ENCODE data around the gene CMTM6. TPM values are rescaled to one million over a fixed set of nuclear protein-coding genes. Genes with fewer than 3 reads are reported as not detected.
"Not testable (repeated sequence)": the region's sequence is repeated elsewhere in the genome, so short reads cannot be mapped to it uniquely, and the experiment has no call there.

Gene CMTM6
- polyA plus RNA-seq, 1 donor = 19.1 TPM

DNA sequence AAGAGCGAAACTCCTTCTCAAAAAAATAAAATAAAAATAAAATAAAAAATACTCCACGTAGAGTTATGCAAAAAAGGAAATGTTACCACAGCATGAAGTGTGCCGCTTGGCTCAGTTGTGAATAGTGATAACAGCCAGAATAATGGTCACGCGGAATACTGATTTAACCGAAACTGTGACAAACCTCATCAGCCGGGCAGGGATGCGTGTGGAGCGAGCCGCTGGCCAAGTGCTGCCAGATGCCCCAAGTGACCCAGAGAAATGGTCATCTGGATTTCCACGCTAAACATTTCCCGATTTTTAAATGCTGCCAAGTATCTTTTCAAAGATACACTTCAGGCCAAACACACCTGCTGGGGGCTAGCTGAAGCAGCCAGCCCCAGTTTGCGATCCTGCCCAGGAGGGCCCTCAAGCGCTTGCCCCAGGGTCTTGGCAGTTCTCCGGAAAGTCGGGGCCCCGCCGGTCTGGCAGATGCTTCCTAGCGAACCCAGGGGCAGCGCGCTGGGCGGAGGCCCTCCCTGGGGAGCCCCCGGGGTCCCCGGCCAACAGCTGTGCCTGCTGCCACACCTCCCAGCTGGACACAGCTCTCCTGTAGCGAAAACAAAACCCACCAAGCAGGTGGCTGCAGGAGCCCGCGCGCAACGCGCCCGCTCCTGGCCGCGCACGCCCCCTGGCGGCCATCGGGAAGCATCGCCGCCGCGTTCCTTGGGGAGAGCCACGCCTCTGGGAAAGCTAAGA is 35.1 kb downstream of the CMTM6 start:
- DNase-seq (ENCODE audit: low read depth) = no peak

DNA sequence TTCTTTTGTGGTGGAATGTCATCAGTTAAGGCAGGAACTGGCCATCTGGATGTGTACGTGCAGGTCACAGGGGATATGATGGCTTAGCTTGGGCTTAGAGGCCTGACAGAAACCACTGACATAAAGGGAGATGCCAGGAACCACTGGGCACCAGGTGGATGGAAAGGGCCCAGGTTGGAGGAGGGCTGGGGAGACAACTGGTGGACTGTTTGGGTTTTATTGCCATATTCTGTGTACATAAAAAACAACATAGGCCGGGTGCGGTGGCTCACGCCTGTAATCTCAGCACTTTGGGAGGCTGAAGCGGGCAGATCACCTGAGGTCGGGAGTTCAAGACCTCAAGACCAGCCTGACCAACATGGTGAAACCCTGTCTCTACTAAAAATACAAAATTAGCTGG is 35.8 kb downstream of the CMTM6 start:
- DNase-seq (ENCODE audit: low read depth) = not testable (repeated sequence)

DNA sequence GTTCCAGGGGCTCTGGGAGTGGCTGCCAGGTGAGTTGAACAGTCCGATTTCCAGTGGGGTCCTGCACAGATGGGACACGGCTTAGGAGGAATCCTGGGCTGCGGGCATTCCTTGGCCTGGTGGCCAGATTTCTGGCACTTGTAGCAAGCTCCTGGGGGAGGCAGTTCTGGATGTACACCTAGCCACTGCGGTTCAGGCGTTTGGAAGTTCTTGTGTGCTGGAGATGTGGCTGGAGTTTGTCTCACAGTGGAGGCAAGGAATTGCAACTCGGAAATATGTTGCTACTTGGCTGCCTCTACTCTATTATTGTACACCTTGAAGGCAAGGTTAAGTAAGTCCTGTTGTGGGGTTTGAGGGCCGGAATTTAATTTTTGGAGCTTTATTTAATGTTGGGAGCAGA is 37.9 kb downstream of the CMTM6 start:
- DNase-seq (ENCODE audit: low read depth) = not testable (repeated sequence)

DNA sequence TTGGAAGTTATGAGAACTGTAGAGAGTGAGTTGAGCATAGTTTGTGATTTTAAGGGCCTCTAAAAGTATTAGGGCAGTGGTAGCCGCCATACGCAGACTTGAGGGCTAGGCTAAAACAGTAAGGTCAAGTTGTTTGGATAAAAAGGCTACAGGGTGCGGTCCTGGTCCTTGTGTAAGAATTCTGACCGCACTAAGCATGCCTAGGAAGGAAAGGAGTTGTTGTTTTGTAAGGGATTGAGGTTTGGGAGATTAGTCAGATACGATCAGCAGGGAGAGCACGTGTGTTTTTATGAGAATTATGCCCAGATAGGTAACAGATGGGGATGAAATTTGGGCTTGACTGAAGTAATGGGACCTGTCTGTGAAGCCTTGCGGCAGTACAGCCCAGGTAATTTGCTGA is 39.2 kb downstream of the CMTM6 start:
- not testable (repeated sequence) for DNase-seq (ENCODE audit: low read depth)

DNA sequence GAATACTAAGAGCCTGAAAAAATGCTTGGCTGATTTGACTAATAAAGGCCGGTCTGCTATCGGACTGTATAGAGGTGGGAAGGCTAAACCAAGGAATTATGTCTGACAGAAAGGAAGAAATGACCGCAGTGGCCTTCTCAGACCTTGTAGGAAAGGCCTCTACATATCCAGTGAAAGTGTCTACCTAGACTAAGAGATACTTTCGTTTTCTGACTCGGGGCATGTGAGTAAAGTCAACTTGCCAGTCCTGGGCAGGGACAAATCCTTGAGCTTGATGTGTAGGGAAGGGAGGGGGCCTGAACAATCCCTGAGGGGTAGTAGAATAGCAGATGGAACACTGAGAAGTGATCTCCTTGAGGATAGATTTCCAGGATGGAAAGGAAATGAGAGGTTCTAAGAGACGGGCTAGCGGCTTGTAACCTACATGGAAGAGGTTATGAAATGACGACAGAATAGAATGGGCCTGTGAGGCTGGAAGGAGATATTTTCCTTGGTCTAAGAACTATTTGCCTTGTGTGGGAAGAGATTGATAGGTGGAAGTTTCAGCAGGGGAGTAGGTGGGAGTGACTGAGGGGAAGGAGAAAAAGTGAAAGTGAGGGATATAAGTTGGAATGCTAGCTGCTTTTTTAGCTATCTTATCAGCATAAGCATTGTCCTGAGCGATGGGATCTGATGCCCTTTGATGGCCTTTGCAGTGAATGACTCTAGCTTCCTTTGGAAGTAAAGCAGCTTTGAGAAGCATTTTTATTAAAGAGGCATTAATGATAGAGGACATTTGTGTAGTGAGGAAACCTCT is 40.3 kb downstream of the CMTM6 start:
- DNase-seq (ENCODE audit: low read depth) = not testable (repeated sequence)

DNA sequence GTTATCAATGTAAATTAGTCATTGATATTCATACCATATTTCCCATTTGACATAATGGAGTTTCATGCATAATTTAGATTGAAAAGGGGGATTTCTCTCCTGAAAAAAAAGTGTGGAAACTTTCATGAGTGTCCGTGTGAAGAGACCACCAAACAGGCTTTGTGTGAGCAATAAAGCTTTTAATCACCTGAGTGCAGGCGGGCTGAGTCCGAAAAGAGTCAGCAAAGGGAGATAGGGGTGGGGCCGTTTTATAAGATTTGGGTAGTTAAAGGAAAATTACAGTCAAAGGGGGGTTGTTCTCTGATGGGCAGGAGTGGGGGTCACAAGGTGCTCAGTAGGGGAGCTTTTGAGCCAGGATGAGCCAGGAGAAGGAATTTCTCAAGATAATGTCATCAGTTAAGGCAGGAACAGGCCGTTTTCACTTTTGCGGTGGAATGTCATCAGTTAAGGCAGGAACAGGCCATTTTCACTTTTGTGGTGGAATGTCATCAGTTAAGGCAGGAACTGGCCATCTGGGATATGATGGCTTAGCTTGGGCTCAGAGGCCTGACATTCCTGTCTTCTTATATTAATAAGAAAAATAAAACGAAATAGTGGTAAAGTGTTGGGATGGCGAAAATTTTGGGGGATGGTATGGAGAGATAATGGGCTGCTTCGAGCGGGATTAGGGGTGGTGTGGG is 41.7 kb downstream of the CMTM6 start:
- not testable (repeated sequence) for DNase-seq (ENCODE audit: low read depth)

DNA sequence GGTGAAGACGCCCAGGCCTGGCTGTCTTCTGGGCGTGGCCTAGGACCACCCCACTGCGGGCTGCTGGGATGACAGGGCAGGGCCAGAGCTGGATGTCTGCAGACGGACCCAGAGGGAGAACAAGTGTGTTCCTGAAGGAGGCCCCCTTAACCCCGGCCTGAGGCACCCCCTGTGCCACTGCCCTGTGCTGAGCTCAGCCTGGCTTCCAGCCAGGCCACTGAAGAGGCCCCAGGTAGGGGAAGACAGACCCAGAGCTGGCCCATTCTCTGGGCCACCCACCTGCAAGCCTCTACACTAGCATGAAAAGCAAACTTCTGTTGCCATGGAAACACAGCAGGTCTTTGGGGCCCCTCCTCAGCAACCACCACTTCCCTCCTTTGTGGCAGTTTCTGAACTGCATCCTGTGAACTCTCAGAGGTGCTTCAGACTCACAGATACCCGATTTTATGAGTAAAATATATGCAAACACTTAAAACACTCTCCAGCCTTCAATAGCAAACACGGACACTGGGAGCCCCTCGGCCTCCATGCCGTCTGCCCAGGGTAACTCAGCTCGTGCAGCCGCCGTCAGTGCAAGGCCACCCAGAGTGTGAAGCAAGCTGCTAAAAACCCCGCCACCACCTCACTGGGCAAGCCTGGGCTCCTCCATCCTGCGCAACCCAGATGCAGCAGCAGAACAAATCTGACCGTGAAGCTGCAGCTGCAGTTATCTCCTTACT is 42.5 kb downstream of the CMTM6 start:
- no peak for DNase-seq (ENCODE audit: low read depth)

DNA sequence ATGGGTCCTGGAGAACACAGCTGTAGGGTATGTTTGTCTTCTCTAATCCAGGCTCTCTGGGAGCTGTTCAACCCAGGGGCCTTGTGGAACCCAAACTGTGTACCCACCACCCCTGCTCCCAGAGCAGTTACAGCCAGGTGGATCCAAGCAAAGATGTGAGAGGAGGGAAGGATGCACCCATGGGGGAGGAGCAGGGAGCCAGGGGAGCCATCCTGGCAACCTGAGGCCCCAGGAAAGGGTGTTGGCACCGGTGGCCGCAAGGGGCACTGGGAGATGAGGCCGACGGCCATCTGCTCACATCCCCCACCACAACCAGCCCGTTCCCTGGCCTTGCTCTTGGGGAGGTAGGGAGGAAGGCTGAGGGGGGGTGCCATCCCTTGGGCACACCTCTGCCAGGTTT is 43.2 kb downstream of the CMTM6 start:
- DNase-seq (ENCODE audit: low read depth) = no peak

DNA sequence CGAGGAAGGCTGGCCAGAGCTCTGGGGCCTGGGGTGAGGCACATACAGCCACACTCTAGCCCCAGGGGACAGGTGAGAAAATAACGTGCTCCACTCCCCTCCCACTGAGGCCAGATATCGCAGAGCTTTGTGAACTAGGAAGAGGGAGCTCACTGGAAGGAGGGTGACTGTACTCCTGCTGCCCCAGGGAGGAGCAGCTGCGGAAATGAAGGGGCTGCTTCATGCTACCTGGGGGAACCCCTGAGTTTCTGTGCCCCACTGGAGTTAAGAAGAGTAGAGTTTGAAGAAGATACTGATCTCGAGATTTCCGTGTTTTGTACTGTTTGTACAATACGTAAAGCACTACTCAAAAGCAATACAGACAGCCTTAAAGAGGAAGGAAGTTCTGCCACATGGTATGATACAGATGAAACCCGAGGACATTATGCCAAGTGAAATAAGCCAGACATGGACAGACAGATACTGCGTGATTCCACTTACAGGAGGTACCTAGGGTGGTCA is 44.6 kb downstream of the CMTM6 start:
- DNase-seq (ENCODE audit: low read depth) = no peak

DNA sequence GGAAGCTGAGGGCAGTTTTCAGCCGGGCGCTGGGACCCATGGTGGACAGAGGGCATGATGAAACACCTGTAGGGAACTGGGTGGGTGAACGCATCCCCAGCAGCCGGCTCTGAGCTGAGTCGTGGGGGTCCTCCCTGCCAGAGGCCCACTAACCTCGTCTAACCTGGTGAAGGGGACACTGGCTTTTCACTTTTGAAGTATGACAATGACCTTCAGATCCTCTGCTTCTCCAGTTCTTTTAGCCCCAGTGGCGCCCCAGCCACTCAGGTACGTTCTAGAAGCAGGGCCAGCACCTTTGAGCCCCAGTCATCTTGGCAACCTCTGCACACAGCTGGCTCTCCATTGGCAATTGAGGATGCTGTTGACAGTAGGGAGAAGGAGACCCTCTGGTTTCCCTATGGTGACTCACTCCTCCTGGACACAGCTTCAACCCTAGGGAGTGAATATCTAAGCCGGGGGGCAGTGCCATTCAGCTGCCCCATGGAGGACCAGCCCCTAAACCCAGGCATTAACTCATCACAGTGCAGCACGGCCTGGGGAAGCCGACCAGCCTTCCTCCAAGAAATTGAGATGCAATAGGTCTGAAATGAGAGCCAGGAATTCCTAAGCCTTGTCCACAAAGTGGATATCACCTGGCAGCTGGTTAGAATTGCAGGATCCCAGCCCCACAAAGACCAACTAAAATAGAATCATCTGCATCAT is 46.1 kb downstream of the CMTM6 start:
- no peak for DNase-seq (ENCODE audit: low read depth)

DNA sequence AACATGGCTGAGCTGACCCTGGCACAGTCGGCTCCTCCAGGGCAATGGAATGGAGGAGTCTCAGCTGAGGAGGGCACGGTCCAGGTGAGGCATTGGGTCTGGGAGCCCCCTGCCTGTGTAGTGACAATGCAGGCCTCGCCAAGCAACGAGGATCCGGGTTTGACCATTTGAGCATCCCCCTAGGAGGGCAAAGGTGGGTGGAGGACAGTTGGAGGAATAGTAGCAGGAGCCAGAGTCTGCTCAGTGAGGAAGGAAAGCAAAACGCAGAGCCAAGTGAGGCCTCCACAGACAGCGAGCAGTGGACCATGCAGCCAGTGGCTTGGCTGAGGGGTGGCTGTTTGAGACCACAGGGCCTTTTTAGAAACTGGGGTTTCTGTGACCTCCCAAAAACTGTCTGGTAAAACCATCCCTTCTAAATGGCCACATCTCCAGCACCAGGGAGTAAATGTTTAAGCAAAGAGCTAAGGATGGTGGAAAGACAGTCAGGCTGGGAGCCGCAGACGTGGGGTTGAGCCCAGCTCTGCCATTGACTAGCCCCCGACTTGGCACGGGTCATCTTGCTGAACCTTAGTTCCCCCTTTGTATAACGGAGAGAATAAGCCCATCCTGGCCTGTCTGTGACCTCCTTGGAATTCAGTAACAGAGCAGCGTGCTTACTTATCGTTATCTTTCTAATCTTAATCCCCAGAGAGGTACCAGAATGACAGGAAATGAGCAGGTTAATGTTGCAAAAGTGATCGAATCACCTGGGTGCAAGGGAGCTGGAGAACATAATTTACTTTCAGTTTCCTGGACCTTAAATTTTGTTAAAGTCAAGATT is 46.8 kb downstream of the CMTM6 start:
- DNase-seq (ENCODE audit: low read depth) = no peak

DNA sequence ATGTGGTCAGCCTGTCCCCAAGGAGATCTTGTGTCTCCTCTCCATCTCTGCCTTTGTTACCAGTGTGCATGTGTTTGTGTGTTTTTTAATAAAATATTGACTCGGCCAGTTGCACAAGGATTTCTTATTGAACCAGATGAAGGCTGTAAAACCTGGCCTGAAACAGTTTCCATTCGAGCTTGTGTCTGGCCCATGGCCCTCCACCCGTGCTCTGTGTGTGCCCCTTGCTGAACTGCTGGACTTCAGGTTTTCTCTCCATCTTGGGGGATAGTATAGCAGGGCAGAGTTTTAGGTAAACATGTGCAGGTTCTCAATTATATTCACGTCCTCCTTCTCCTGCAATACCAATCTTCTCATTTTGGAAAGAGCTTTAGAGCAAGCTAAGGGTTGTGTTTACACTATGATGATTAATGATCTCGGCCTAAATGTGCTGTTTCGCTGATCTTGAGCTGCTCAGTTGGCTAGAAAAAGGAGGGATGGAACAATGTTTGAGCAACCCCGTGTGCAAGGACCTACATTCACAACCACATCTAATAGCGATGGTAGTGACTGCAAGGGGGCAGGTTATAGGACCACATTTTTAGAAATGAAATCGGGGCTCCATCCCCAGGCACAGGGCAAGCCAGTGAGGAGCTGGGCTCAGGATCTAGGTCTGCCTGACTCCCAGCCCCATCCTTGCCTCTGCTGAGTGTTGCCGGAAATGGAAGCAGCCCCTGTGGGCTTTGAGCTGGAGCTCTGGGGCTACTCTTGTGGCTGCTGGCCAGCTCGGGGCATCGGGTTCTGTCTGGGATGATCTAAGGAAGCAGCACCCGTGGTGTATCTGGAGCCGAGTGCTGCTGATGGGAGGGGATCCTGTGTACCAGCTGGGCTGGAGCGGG is 47.7 kb downstream of the CMTM6 start:
- no peak for DNase-seq (ENCODE audit: low read depth)

DNA sequence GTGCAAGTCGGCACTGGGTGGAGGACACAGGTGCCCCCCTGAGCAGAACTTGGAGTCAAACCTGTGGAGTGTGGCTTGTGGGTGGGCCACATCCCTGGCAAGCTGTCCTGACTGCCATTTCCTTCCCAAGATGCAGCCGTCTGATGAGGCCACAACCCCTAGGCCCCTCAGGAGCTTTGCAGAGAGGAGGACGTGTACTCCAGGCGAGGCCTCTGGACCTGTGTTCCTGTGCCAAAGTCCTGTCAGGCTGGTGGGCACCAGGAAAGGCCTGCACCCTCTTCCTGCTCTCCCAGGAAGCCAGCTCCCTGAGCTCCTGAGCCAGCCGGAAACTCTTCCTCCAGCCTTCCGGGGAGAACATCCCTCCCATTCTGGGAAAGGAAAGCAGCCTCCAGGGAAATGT is 48.5 kb downstream of the CMTM6 start:
- no peak for DNase-seq (ENCODE audit: low read depth)

DNA sequence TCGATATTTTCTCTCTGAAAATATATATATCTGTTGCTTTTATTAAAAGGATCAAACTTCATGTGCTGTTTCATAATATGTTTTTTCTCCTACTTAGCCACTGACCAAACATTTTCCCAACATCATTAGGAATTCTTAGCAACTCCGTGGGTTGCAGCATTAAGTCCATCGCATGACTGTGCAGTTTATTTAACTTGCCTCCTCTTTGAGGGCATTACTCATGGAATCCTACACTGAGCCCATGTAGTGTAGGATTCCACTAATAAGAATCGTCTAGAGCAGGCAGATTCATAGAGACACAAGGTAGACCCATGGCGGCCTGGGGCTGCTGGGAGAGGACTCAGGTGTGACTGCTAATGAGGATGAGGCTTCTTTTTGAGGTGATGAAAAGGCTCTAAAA is 49.3 kb downstream of the CMTM6 start:
- DNase-seq (ENCODE audit: low read depth) = no peak

DNA sequence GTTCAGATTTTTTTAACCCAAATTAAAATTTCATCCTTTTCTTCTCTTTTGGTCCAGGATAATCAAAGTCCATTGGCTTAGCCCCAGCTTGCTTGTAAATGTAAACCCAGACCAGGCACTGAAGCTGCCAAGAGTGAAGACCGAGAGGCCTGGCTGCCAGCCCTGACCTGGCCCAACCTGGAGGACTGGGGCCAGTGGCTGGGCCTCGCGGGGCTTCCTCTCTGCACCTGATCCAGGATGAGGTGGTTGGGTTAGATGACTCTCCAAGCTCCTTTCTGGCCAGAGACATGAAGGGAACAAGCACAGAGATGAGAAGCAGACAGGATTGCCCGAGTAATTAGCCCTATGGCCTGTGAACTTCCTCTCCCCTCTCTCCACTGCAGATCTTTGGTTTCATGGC is 50.6 kb downstream of the CMTM6 start:
- DNase-seq (ENCODE audit: low read depth) = no peak

DNA sequence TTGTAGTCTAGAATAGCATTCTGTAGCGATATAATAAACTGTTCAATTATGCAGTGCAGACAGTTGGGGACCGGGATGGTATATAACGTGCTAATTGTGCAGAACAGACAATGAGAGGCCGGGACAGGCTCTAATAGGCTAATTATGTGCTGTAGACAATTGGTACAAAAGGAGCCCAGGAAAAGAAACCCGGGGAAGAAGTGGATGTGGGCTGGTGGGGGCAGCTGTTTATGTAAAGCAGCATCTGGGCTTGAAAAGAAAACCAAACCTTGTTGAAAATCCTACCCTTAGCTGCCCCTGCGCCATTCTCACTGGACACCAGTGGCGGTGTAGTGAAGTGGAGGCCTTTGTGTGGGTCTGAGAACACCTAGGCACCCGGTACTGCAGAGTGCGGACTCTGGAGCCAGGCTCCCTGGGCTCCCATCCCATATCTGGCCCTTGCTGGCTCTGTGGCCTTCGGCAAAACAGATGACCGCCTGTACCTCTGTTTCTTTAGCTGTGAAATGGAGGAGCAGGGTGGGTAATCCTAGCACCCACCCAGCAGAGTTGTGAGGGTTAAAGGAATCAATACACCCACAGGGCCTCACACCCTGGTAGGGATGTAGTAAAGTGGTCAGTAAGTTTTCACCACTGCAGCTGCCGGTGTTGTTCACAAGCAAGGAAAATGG is 51.5 kb downstream of the CMTM6 start:
- no peak for DNase-seq (ENCODE audit: low read depth)

DNA sequence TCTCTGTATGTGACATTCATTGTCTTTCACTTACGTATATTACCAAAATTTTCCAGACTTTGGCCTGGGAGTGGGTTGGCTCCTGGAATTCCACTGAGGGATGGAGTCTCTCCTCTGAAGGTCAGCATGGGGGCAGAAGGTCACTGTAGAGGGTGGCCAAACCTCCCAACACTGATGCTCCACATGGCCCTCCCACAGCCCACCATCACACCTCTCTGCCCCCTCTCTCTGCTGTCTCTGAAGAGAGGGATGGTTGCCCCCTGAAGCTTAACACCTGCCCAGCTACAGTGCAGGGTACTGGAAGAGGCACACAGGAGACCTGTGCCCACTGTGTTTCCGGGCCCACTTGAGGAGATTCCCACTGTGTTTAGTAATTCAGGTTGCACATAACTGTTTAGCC is 52.2 kb downstream of the CMTM6 start:
- DNase-seq (ENCODE audit: low read depth) = no peak

DNA sequence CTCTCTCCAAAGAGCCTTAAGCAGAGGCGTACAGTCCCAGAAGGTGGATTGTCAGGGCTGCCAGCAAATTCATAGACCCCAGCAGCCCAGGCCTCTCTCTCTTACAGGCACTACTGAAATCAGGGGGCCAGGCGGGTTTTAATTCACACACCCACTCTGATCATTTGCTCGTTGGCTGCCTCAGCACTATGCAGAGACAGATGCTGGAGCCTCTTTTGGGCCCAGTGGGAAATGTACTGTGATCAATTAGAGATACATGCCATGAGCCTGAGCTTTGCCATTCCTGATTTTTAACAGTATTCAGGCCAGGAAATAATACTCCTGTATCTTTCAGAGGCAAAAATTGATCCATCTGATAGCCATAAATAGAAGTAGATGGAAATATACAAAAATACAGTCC is 53.0 kb downstream of the CMTM6 start:
- DNase-seq (ENCODE audit: low read depth) = no peak

Measured in forelimb muscle (tissue), 1 donor.